Trophoblast cell (in vitro differentiated cells and primary cell): ENCODE measurements around the gene RNASE7.

Experiments used
- DNase-seq, 2 donors: peaks; one replicate each; pipeline ENCODE4 v3.0.0-alpha.2; 2016
- H2AFZ ChIP-seq: 2 replicates; pipeline ENCODE4 v1.6.1; 2013; ENCODE audit warnings: low read length, moderate library complexity, mild to moderate bottlenecking; ENCODE audit not compliant: insufficient read depth, poor library complexity
- H2AK5ac ChIP-seq: 2 replicates; pipeline ENCODE4 v1.6.1; 2013; ENCODE audit warnings: mild to moderate bottlenecking, low read length
- H2BK120ac ChIP-seq: 2 replicates; pipeline ENCODE4 v1.6.1; 2013; ENCODE audit warnings: low read length, mild to moderate bottlenecking, moderate library complexity; ENCODE audit not compliant: insufficient read depth, poor library complexity
- H2BK12ac ChIP-seq: 2 replicates; pipeline ENCODE4 v1.6.1; 2013; ENCODE audit warnings: mild to moderate bottlenecking, low read length, moderate library complexity
- H2BK5ac ChIP-seq: 2 replicates; pipeline ENCODE4 v1.6.1; 2013; ENCODE audit warnings: low read length, low read depth, moderate library complexity, mild to moderate bottlenecking; ENCODE audit not compliant: poor library complexity
- H3K14ac ChIP-seq: 2 replicates; pipeline ENCODE4 v1.6.1; 2013; ENCODE audit warnings: mild to moderate bottlenecking, low read length
- H3K18ac ChIP-seq: 2 replicates; pipeline ENCODE4 v1.6.1; 2013; ENCODE audit warnings: mild to moderate bottlenecking, low read length
- H3K23ac ChIP-seq: 2 replicates; pipeline ENCODE4 v1.6.1; 2013; ENCODE audit warnings: low read length
- H3K27ac ChIP-seq: 2 replicates; pipeline ENCODE4 v1.5.1; 2013; ENCODE audit warnings: low read depth, mild to moderate bottlenecking, inconsistent platforms, low read length, moderate library complexity
- H3K27me3 ChIP-seq: 2 replicates; pipeline ENCODE4 v1.6.1; 2013; ENCODE audit warnings: inconsistent platforms, mild to moderate bottlenecking, low read length, moderate library complexity; ENCODE audit not compliant: insufficient read depth
- H3K36me3 ChIP-seq, 2 experiments: 1 replicate in 1 of 2; 2 replicates in 1 of 2; pipeline ENCODE4 v1.6.1; 2013; ENCODE audit warnings: low read length in 2 of 2, mild to moderate bottlenecking in 2 of 2, moderate library complexity in 1 of 2; ENCODE audit not compliant: insufficient read depth in 2 of 2, control insufficient read depth in 1 of 2
- H3K4ac ChIP-seq: 2 replicates; pipeline ENCODE4 v1.6.1; 2013; ENCODE audit warnings: low read depth, mild to moderate bottlenecking, low read length, moderate library complexity
- H3K4me1 ChIP-seq, 2 experiments: 1 replicate in 1 of 2; 2 replicates in 1 of 2; pipeline ENCODE4 v1.6.1; 2013; ENCODE audit warnings: low read length in 2 of 2, mild to moderate bottlenecking in 2 of 2, moderate library complexity in 1 of 2; ENCODE audit not compliant: insufficient read depth in 2 of 2, control insufficient read depth in 1 of 2
- H3K4me2 ChIP-seq: 2 replicates; pipeline ENCODE4 v1.6.1; 2013; ENCODE audit warnings: inconsistent platforms, mild to moderate bottlenecking, low read length, moderate library complexity
- H3K4me3 ChIP-seq: 2 replicates; pipeline ENCODE4 v1.5.1; 2013; ENCODE audit warnings: mild to moderate bottlenecking, low read depth, low read length, inconsistent platforms
- H3K79me1 ChIP-seq: one replicate; pipeline ENCODE4 v1.6.1; 2013; ENCODE audit warnings: low read length
- H3K79me2 ChIP-seq: 2 replicates; pipeline ENCODE4 v1.6.1; 2013; ENCODE audit warnings: low read length, mild to moderate bottlenecking; ENCODE audit not compliant: control insufficient read depth, insufficient read depth, poor library complexity
- H3K9ac ChIP-seq: 2 replicates; pipeline ENCODE4 v1.6.1; 2013; ENCODE audit warnings: mild to moderate bottlenecking, low read length
- H3K9me3 ChIP-seq: 2 replicates; pipeline ENCODE4 v1.6.1; 2013; ENCODE audit warnings: low read depth, mild to moderate bottlenecking, control low read depth, inconsistent platforms, low read length; ENCODE audit not compliant: insufficient read depth
- H4K12ac ChIP-seq: 2 replicates; pipeline ENCODE4 v1.6.1; 2013; ENCODE audit warnings: low read depth, mild to moderate bottlenecking, low read length, moderate library complexity
- H4K8ac ChIP-seq: 2 replicates; pipeline ENCODE4 v1.6.1; 2013; ENCODE audit warnings: low read depth, mild to moderate bottlenecking, low read length, moderate library complexity
- H4K91ac ChIP-seq: one replicate; pipeline ENCODE4 v1.6.1; 2013; ENCODE audit warnings: low read depth, mild to moderate bottlenecking, low read length, moderate library complexity
- WGBS: extraction: QIAGEN DNeasy Blood & Tissue Kit; methylation state at CpG from one replicate; pipeline ENCODE4 v1.1.7; 2013; ENCODE audit warnings: missing lambda C conversion rate; ENCODE audit not compliant: insufficient read length, insufficient coverage; ENCODE audit errors: extremely low coverage; 5-methylcytosine and 5-hydroxymethylcytosine counted together

RNASE7 gene

DNA sequence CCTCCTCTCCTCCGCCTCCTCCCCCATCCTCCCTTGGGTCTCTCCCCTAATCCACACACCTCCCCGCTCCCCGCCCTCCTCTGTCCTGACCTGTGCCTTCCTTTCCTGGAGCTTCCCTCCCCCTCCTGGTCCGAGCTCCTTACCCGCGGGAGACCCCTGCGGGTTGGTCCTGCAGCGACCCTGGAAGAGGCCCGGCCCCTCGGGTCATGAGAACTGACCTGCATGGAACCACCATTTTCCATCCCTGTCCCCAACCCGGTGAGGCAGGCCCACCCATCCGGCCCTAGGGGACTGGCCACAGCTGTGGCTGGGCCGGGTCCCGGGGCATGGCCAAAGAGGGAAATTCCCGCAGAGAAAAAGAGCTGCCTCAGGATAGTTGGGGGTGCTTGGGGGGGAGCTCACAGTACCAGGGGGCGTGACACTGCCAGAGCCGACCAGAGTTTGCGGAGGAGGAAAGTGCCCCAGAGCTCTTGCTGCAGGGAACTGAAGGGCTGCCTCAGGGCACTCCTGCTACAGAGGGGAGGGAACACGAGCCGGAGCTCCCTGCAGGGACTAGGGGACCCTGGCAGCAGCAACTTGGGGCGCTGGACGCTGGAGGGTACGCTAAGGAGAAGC is 28.6 kb downstream of the RNASE7 start:
- Histone ChIP-seq H3K4me2 (peak overlapping the region; percentile 97), H3K23ac (peak overlapping the region; percentile 23), H3K18ac (peak overlapping the region; percentile 88), H3K36me3 (peaks cover 26 to 29% of the 10 kb centered on the region in 2 experiments), H3K27me3 (no peaks in the 10 kb centered on the region), H3K9me3 (no peaks in the 10 kb centered on the region), H3K14ac (peak overlapping the region; percentile 91), H2BK5ac (peak overlapping the region; percentile 96), H3K9ac (peak overlapping the region; percentile 87), H2BK12ac (peak overlapping the region; percentile 61), H4K91ac (peak overlapping the region; percentile 99), H4K12ac (peak overlapping the region; percentile 84), H3K4me1 (peaks cover 15 to 18% of the 10 kb centered on the region in 2 experiments), H3K4me3 (peak overlapping the region; percentile 82), H3K79me2 (peaks cover 10% of the 10 kb centered on the region), H3K4ac (peak overlapping the region; percentile 77), H2BK120ac (peak overlapping the region; percentile 96), H3K79me1 (peaks cover 24% of the 10 kb centered on the region), H2AFZ (peak overlapping the region; percentile 82), H3K27ac (peak overlapping the region; percentile 99), H4K8ac (peak overlapping the region; percentile 91), H2AK5ac (peak overlapping the region; percentile 31)
- peak in 1 of 2 donors; percentile 35 for DNase-seq
- no CpG with 5 or more reads among the region's 23 CpGs for WGBS

DNA sequence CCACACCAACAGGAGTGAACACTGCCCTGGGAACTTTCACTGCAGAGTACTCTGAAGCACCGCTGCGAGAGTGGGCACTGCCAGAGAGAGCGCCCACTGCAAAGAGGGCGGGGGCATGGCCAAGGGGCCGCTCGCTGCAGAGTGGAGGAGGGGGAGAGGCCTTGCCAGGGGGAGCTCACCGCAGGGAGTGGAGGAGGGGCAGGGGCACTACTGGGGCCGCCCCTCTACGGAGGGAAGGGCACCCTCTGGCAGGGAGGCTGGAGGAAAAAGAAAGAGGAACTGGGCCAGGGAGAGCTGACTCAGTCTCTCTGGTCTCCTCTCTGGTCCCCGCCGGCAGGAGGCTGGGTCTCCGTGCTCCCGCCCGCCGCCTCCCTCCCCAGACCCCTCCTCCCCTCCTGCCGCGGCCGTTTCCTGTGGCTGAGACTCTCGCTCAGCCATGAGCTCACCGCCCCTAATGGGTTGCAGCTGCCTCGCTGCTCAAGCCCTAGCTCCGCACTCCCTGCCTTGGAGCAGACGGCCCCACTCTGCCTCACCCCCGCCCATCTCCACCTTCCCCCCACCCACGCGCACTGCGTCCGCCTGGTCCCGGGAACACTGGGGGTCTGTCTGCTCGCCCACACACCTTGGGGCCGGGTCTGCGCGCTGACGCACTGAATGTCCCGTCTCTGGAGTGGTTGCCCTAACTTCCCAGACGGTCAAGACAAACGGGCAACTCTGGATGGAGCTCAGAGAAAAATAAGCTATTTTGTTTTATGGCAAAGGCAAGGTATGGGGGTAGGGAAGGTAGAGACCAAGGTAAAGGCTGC is 29.3 kb downstream of the RNASE7 start:
- Histone ChIP-seq H3K9me3 (no peaks in the 10 kb centered on the region), H2AK5ac (peak overlapping the region; percentile 31), H3K23ac (peak overlapping the region; percentile 23), H3K27me3 (no peaks in the 10 kb centered on the region), H3K79me1 (peaks cover 24% of the 10 kb centered on the region), H4K8ac (peak overlapping the region; percentile 91), H3K9ac (peak overlapping the region; percentile 87), H3K4me1 (peaks cover 15 to 18% of the 10 kb centered on the region in 2 experiments), H4K91ac (peak overlapping the region; percentile 99), H3K79me2 (peaks cover 10% of the 10 kb centered on the region), H4K12ac (peak overlapping the region; percentile 84), H3K27ac (peak overlapping the region; percentile 99), H2AFZ (peak overlapping the region; percentile 53), H3K14ac (peak overlapping the region; percentile 91), H2BK5ac (peak overlapping the region; percentile 96), H3K4ac (peak overlapping the region; percentile 66), H2BK120ac (peak overlapping the region; percentile 96), H3K4me3 (peak overlapping the region; percentile 82), H3K36me3 (peaks cover 30 to 36% of the 10 kb centered on the region in 2 experiments), H3K4me2 (peak overlapping the region; percentile 97), H2BK12ac (peak overlapping the region; percentile 61), H3K18ac (peak overlapping the region; percentile 88)
- DNase-seq = peak; percentile 28 to 58
- no CpG with 5 or more reads among the region's 37 CpGs for WGBS

DNA sequence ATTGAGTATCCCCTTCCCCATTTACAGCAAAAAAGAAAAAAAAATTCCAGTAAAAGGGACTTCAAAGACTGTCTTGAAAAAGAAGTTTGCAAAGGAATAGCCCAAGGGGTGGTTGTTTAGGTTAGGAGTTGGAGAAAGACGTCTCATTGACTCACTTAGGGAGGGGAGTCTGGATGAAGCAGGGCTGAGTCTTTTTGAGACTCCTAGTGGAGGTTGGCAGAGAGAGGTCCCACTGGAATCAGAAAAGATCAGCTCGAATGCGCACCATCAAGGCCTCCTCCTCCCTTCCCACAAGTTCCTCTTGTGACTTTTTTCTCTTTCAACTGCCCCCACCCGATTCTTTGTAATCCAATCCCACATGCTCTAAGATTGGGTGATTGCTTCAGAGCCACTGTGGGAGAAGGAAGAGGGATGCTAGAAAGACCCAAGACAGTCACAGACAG is 29.9 kb downstream of the RNASE7 start:
- Histone ChIP-seq H3K18ac (no peak overlapping the region), H3K9me3 (no peaks in the 10 kb centered on the region), H3K36me3 (peaks cover 34 to 40% of the 10 kb centered on the region in 2 experiments), H3K4ac (no peak overlapping the region), H3K79me2 (peaks cover 10% of the 10 kb centered on the region), H3K4me2 (peak overlapping the region; percentile 97), H3K27me3 (no peaks in the 10 kb centered on the region), H3K79me1 (peaks cover 24% of the 10 kb centered on the region), H4K8ac (no peak overlapping the region), H2BK12ac (peak overlapping the region; percentile 5), H2AK5ac (no peak overlapping the region), H2BK5ac (peak overlapping the region; percentile 71), H2AFZ (no peak overlapping the region), H3K23ac (no peak overlapping the region), H3K4me3 (no peak overlapping the region), H4K12ac (no peak overlapping the region), H4K91ac (peak overlapping the region; percentile 48), H3K14ac (no peak overlapping the region), H3K9ac (no peak overlapping the region), H3K4me1 (peaks cover 15 to 18% of the 10 kb centered on the region in 2 experiments), H3K27ac (peak overlapping the region; percentile 92), H2BK120ac (peak overlapping the region; percentile 77)
- no CpG with 5 or more reads among the region's 4 CpGs for WGBS
- DNase-seq = peak in 1 of 2 donors; percentile 4

DNA sequence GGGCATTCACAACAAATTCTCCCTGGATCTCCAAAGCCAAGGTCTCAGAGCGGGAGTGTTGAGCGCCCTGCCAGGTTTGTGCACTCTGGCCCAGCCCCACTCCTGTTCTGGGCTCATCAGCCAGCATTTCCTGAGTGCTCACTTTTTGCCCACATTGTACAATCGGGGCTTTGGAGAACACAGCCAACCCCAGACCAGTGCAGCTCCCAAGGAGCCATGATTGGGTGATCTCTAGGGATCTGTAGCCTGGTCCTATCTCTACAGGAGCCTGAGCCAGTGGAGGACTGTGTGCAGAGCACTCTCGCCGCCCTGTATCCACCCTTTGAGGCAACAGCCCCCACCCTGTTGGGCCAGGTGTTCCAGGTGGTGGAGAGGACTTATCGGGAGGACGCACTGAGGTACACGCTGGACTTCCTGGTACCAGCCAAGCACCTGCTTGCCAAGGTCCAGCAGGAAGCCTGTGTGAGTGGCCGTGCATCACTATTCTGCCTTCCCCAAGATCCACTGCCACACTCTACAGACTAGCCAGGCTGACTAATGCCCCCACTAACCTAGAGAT is 30.7 kb downstream of the RNASE7 start:
- Histone ChIP-seq H3K27me3 (no peaks in the 10 kb centered on the region), H2AK5ac (no peak overlapping the region), H3K9ac (no peak overlapping the region), H2BK120ac (no peak overlapping the region), H3K4me1 (peaks cover 15 to 18% of the 10 kb centered on the region in 2 experiments), H3K23ac (no peak overlapping the region), H2AFZ (no peak overlapping the region), H2BK12ac (no peak overlapping the region), H3K4ac (no peak overlapping the region), H3K36me3 (peaks cover 34 to 43% of the 10 kb centered on the region in 2 experiments), H4K91ac (no peak overlapping the region), H4K8ac (no peak overlapping the region), H3K27ac (no peak overlapping the region), H3K79me2 (peaks cover 10% of the 10 kb centered on the region), H3K4me2 (peak overlapping the region; percentile 97), H3K4me3 (no peak overlapping the region), H3K18ac (no peak overlapping the region), H3K79me1 (peaks cover 24% of the 10 kb centered on the region), H4K12ac (no peak overlapping the region), H3K9me3 (no peaks in the 10 kb centered on the region), H3K14ac (no peak overlapping the region), H2BK5ac (no peak overlapping the region)
- WGBS = no CpG with 5 or more reads among the region's 9 CpGs
- no peak for DNase-seq
